GM12878 (cell line): ENCODE measurements around the gene CPSF3. TPM values are rescaled to one million over a fixed set of nuclear protein-coding genes. Genes with fewer than 3 reads are reported as not detected.
A peak's percentile ranks its signal among the peaks of the same experiment; 100 is the strongest.

ENCODE experiments used
- BACH1 ChIP-seq: fragments of 450-650 bp; IDR thresholded peaks from 2 replicates; pipeline ENCODE4 v1.6.1; 2017; ENCODE audit warnings: mild to moderate bottlenecking, borderline replicate concordance
- CBX3 ChIP-seq: fragments of 200-600 bp; sonication (generic); IDR thresholded peaks from 2 replicates; pipeline ENCODE4 v1.6.1; 2016; ENCODE audit warnings: low read depth, borderline replicate concordance
- EGR1 ChIP-seq, 2 experiments: IDR thresholded peaks; 1 replicate in 1 of 2; 2 replicates in 1 of 2; pipeline ENCODE4 v1.6.1; 2011 to 2012; ENCODE audit warnings: low read depth in 2 of 2, low read length in 2 of 2, borderline replicate concordance in 1 of 2, mild to moderate bottlenecking in 1 of 2, moderate library complexity in 1 of 2
- EP300 ChIP-seq, 2 experiments: fragments of 150-350 bp in 1 of 2; IDR thresholded peaks; 2 replicates each; pipeline ENCODE4 v1.6.1; 2011 to 2012; ENCODE audit warnings: low read depth in 2 of 2, low read length in 2 of 2, borderline replicate concordance in 1 of 2, improper control_type of control experiment in 1 of 2, inconsistent platforms in 1 of 2; ENCODE audit not compliant: control insufficient read depth in 1 of 2
- LARP7 ChIP-seq: fragments of 450-650 bp; IDR thresholded peaks from 2 replicates; pipeline ENCODE4 v1.6.1; 2017; ENCODE audit warnings: mild to moderate bottlenecking
- MXI1 ChIP-seq: fragments of 150-350 bp; IDR thresholded peaks from 2 replicates; pipeline ENCODE4 v1.6.1; 2011; ENCODE audit warnings: low read depth, mild to moderate bottlenecking, inconsistent platforms, low read length, improper control_type of control experiment
- NBN ChIP-seq: fragments of 450-650 bp; IDR thresholded peaks from 2 replicates; pipeline ENCODE4 v1.6.1; 2016
- POU2F2 ChIP-seq: IDR thresholded peaks from 3 replicates; pipeline ENCODE4 v1.6.1; 2011; ENCODE audit warnings: low read depth, mild to moderate bottlenecking, low read length, borderline replicate concordance
- REST ChIP-seq: IDR thresholded peaks from 2 replicates; pipeline ENCODE4 v1.6.1; 2012; ENCODE audit warnings: mild to moderate bottlenecking, low read depth, low read length
- SMC3 ChIP-seq: IDR thresholded peaks from 2 replicates; pipeline ENCODE4 v1.6.1; 2011; ENCODE audit warnings: low read length, improper control_type of control experiment, borderline replicate concordance
- SPI1 ChIP-seq: IDR thresholded peaks from 2 replicates; pipeline ENCODE4 v1.6.1; 2011; ENCODE audit warnings: low read depth, mild to moderate bottlenecking, low read length, moderate library complexity, borderline replicate concordance; ENCODE audit not compliant: insufficient read depth
- SREBF2 ChIP-seq: IDR thresholded peaks from 2 replicates; pipeline ENCODE4 v1.6.1; 2012; ENCODE audit warnings: mild to moderate bottlenecking, low read length
- STAT3 ChIP-seq: IDR thresholded peaks from 2 replicates; pipeline ENCODE4 v1.6.1; 2011; ENCODE audit warnings: low read depth, low read length, improper control_type of control experiment
- USF1 ChIP-seq: IDR thresholded peaks from 2 replicates; pipeline ENCODE4 v1.6.1; 2011; ENCODE audit warnings: borderline replicate concordance, low read depth, mild to moderate bottlenecking, moderate library complexity, mixed read lengths, low read length; ENCODE audit not compliant: insufficient read depth; ENCODE audit errors: extremely low read length
- ZBTB33 ChIP-seq: fragments of 450-650 bp; IDR thresholded peaks from 2 replicates; pipeline ENCODE4 v1.6.1; 2017; ENCODE audit warnings: mild to moderate bottlenecking
- ZNF687 ChIP-seq: fragments of 450-650 bp; IDR thresholded peaks from 2 replicates; pipeline ENCODE4 v1.6.1; 2017; ENCODE audit warnings: mild to moderate bottlenecking, moderate library complexity
- ZZZ3 ChIP-seq: IDR thresholded peaks from 2 replicates; pipeline ENCODE4 v1.6.1; 2011; ENCODE audit warnings: low read depth; ENCODE audit not compliant: control insufficient read depth, insufficient read length
- polyA plus RNA-seq, 11 experiments: library from polyadenylated mRNA; depleted of rRNA in 4 of 11; unstranded in 6 of 11; stranded (reverse) in 5 of 11; fragments of >200 nt; fragmentation: Nextera tagmentation in 4 of 11; fragmentation: Illumina TruSeq in 1 of 11; extraction: Ambion mirVana in 4 of 11; extraction: Trizol in 1 of 11; gene quantifications; 1 replicate in 1 of 11; 2 replicates in 10 of 11; pipeline versions ENCODE4 v1.2.1 to v1.2.3, GENCODE V29; 2011 to 2016; ENCODE audit warnings: inconsistent platforms in 2 of 11, missing spikeins in 2 of 11, low read depth in 1 of 11
- total RNA-seq, 4 experiments: library from RNA; depleted of rRNA in 3 of 4; stranded (reverse); fragments of >200 nt in 3 of 4; fragmentation: Illumina TruSeq in 1 of 4; extraction: Trizol in 1 of 4; gene quantifications; 2 replicates each; pipeline versions ENCODE4 v1.2.1 to v1.2.3, GENCODE V29; 2013 to 2021

CPSF3 gene
- total and polyA plus RNA-seq, 10 of the 15 experiments (the other 5 are each of a cell fraction or from before 2014, with no cell fraction given), result 34.5 to 108 (median 76.1) TPM

GRCh38 chr2:9422321-9423099 is 944 bp upstream of the CPSF3 start (continued):
- TF ChIP-seq SMC3, result no peak
- TF ChIP-seq LARP7, result no peak
- no peak for TF ChIP-seq CBX3
- no peak for TF ChIP-seq ZNF687
- TF ChIP-seq BACH1, result no peak
- TF ChIP-seq ZZZ3, result no peak
- TF ChIP-seq NBN, result 0 out of 2 replicates have a peak, but pooled peaks have one; percentile 6
- no peak for TF ChIP-seq REST
- TF ChIP-seq USF1, result peak; percentile 22
- TF ChIP-seq STAT3, result no peak
- peak; percentile 7; the same call in 1 of the 3 replicates for TF ChIP-seq POU2F2
- TF ChIP-seq EP300 (IDR thresholded peaks at IDR 0.05; ENCODE audit: borderline replicate concordance in 1 of 2, control insufficient read depth in 1 of 2, low read depth in 2 of 2, low read length in 2 of 2), result no peak
- no peak for TF ChIP-seq SREBF2
- TF ChIP-seq MXI1, result peak; percentile 17; the same call in 1 of the 2 replicates
- no peak for TF ChIP-seq SPI1
- TF ChIP-seq ZBTB33, result 0 out of 2 replicates have a peak, but pooled peaks have one; percentile 41
- TF ChIP-seq EGR1 (IDR thresholded peaks at IDR 0.05; ENCODE audit: borderline replicate concordance in 1 of 2, low read depth in 2 of 2, low read length in 2 of 2), result no peak
